AG04449 (cell line): ENCODE measurements around the gene FCAR.
"Not testable (repeated sequence)": the region's sequence is repeated elsewhere in the genome, so short reads cannot be mapped to it uniquely, and the experiment has no call there.

Source experiments
- CTCF ChIA-PET: fragments of 350-600 bp; formaldehyde crosslinking; extraction: SDS; loops from one replicate; lab custom pipeline; 2021; ENCODE audit warnings: antibody characterized with exemption; lab: Yijun Ruan, JAX
- POLR2A ChIA-PET: fragments of 400-600, 350-600 bp; formaldehyde crosslinking; extraction: SDS; loops from one replicate; lab custom pipeline; 2020; ENCODE audit warnings: antibody characterized with exemption, inconsistent platforms; lab: Yijun Ruan, JAX
- DNase-seq: peaks from one replicate; pipeline ENCODE4 v3.0.0-alpha.2; 2010; ENCODE audit warnings: low read depth, low spot score
- H3K4me3 ChIP-seq: 2 replicates; pipeline ENCODE4 v1.5.1; 2011; ENCODE audit warnings: low read depth, mild to moderate bottlenecking, control low read depth, low read length
- TF ChIP-seq, protein P1 (sequence below): IDR thresholded peaks from one replicate; pipeline ENCODE4 v1.5.1; 2011; ENCODE audit warnings: mild to moderate bottlenecking, moderate library complexity, low read length, control low read depth, inconsistent platforms; ENCODE audit not compliant: insufficient read depth; ENCODE audit errors: missing control alignments

Gene FCAR

DNA sequence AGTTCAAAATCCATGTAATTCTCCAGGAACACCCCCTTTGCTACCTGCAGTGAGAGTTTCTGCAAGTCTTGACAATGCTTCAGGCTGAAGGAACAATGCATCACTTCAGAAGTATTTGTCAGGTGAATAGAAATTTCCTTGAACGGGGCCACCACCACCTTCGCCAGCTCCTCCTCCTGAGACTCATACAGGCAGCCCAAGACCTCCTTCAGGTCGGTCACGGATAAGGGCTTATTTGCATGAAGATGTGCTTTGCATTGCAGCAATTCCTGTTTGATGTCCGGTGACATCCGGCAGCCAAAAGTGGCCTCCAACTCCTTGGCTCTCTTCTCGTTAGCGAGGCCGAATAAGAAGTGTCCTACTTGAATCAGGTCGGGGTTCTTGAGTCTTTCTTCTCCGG, 64.9 kb downstream of the FCAR start:
- no peak for DNase-seq
- ChIA-PET CTCF (no interaction called here), POLR2A (no interaction called here)
- TF ChIP-seq, protein P1, sequence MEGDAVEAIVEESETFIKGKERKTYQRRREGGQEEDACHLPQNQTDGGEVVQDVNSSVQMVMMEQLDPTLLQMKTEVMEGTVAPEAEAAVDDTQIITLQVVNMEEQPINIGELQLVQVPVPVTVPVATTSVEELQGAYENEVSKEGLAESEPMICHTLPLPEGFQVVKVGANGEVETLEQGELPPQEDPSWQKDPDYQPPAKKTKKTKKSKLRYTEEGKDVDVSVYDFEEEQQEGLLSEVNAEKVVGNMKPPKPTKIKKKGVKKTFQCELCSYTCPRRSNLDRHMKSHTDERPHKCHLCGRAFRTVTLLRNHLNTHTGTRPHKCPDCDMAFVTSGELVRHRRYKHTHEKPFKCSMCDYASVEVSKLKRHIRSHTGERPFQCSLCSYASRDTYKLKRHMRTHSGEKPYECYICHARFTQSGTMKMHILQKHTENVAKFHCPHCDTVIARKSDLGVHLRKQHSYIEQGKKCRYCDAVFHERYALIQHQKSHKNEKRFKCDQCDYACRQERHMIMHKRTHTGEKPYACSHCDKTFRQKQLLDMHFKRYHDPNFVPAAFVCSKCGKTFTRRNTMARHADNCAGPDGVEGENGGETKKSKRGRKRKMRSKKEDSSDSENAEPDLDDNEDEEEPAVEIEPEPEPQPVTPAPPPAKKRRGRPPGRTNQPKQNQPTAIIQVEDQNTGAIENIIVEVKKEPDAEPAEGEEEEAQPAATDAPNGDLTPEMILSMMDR: no peak
- H3K4me3 ChIP-seq: no peak overlapping the region

DNA sequence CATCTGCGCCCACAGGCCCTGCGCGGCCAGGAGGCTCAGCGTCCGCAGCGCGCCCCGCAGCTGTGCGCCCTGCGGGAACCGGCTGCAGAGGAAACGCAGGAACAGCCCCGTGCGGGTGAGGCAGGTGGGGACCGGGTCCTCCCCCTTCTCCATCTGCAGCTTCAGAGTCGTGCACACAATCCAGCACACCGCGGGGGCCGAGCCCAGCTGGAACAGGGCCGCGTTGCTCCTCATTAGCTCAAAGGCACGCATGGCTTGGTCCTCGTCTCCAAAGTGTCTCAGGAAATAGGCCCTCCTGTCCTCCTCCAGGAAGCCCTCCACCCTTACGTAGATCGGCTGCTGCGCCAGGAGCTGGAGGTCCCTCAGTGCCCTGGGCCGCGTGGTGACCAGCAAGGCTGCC, 65.5 kb downstream of the FCAR start:
- CTCF ChIA-PET, H3K4me3 ChIP-seq, POLR2A ChIA-PET, DNase-seq: not testable (repeated sequence)
